ENCODE measurements around the gene ARHGEF7.

GRCh38 chr13:111253365-111253872 is 138.3 kb downstream of the ARHGEF7 start:
- no peak for TF ChIP-seq EZH2 (IDR thresholded peaks at IDR 0.05; ENCODE audit: borderline replicate concordance, low read length)
- TF ChIP-seq CTCF (IDR thresholded peaks at IDR 0.05; ENCODE audit: low read length) = no peak
